Right renal cortex interstitium (tissue), 3 donors: ENCODE measurements around the gene CALY. TPM values are rescaled to one million over a fixed set of nuclear protein-coding genes. Genes with fewer than 3 reads are reported as not detected.
A peak's percentile ranks its signal among the peaks of the same experiment; 100 is the strongest.
"Not testable (repeated sequence)": the region's sequence is repeated elsewhere in the genome, so short reads cannot be mapped to it uniquely, and the experiment has no call there.

ENCODE experiments used
- DNase-seq, 3 donors: peaks; one replicate each; pipeline ENCODE4 v3.0.0-alpha.2; 2013; ENCODE audit warnings: low read depth in 3 of 3, low spot score in 2 of 3
- polyA plus RNA-seq, 3 donors: library from polyadenylated mRNA; unstranded; fragments of 120-200 nt; gene quantifications; one replicate each; pipeline ENCODE4 v1.2.1, GENCODE V29; 2013; ENCODE audit not compliant: insufficient read length in 3 of 3

The CALY gene
- polyA plus RNA-seq, 3 donors = not detected

DNA sequence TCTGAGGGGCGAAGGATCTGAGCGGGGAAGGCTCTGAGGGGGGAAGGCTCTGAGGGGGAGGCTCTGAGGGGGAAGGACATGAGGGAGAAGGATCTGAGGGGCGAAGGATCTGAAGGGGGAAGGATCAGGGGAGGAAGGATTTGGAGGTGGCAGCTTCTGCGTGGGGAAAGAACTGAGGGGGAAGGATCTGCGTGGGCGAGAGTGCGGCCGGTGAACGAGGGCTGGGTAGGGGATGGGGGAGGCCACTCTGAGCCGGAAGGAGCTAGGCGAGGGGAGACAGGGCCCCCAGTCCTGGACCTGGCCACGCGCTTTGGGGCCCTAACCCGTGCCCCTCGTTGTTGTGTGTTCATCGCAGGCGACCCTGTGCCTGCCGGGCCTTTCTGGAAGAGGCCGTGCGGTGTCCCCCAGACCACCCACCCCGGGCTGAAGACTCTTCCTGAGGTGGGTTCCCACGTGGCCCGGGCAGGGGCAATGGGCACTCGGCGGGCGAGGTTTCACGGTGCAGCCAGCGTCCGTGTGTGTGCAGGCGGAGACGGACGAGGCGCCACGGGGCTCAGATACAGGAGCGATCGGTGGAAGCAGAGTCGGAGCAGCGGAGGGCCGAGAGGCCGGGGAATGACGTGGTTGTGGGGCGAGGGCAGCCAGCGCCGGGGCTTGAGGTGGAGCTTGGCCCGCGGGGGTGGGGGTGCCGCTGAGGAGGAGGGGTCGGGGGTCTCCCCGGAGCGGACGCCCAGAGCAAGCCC lies 2.0 kb downstream of the CALY start:
- no peak for DNase-seq

GRCh38 chr10:133332936-133333699 lies 3.6 kb downstream of the CALY start:
- no peak for DNase-seq

- DNase-seq = peak in 2 of 3 donors; percentile 69 to 70
Measured at GRCh38 chr10:133329491-133330202, 7.0 kb downstream of the CALY start.

GRCh38 chr10:133328358-133329343 lies 8.0 kb downstream of the CALY start:
- DNase-seq = no peak

GRCh38 chr10:133327651-133328357 lies 8.9 kb downstream of the CALY start:
- no peak for DNase-seq

GRCh38 chr10:133326745-133327650 lies 9.7 kb downstream of the CALY start:
- no peak for DNase-seq

DNA sequence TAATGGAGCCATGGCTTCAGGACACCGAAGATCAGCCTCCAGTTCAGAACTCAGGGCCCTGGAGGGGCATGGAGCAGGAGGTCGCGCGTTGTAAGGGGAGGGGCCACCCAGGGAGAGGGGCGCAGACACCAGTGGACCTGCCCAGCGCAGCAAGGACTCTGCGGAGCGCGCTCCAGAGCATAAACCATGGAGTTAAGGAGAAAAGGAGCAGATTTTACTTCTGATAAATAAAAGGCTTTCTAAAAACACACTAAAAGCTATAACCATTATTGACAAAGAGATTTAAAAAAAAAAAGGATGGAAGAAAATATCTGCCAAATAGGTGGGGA lies 10.5 kb downstream of the CALY start:
- DNase-seq = no peak

- DNase-seq = no peak
Measured at GRCh38 chr10:133325440-133326222, 11.1 kb downstream of the CALY start.

- DNase-seq = no peak
Measured at GRCh38 chr10:133324857-133325260, 11.8 kb downstream of the CALY start.

- DNase-seq = no peak
Measured at GRCh38 chr10:133324198-133324792, 12.4 kb downstream of the CALY start.

- DNase-seq = not testable (repeated sequence)
Measured at GRCh38 chr10:133322064-133322709, 14.5 kb downstream of the CALY start.

GRCh38 chr10:133320852-133321422 lies 15.8 kb downstream of the CALY start:
- DNase-seq = not testable (repeated sequence)

GRCh38 chr10:133318494-133319127 lies 18.1 kb downstream of the CALY start:
- DNase-seq = no peak

- DNase-seq = no peak
Measured at GRCh38 chr10:133316732-133317131, 20.0 kb downstream of the CALY start.

DNA sequence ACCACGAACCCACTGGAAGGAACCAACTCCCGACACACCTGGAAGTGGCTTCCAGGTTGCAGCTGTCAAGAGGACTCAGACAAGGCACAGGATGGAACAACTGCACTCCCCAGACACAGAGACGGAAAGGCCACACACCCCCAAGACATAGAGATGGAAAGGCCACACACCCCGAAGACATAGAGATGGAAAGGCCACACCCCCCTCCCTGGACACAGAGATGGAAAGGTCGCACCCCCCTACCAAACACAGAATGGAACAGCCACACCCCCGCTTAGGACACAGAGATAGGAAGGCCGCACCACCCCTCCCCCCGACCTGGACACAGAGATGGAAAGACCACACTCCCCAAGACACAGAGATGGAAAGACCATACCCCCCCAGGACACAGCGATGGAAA lies 20.4 kb downstream of the CALY start:
- DNase-seq = no peak

GRCh38 chr10:133315847-133316246 lies 20.8 kb downstream of the CALY start:
- no peak for DNase-seq
